Vagina (tissue), 2 donors: ENCODE measurements around the gene DNAJC21. TPM values are rescaled to one million over a fixed set of nuclear protein-coding genes. Genes with fewer than 3 reads are reported as not detected.

Experiments used
- DNase-seq, 2 donors: peaks; one replicate each; pipeline ENCODE4 v3.0.0-alpha.2; 2017; ENCODE audit errors: extremely low spot score in 2 of 2
- H3K27ac ChIP-seq: fragments of 200-600 bp; sonication (generic); one replicate; pipeline ENCODE4 v1.5.1; 2019
- H3K27me3 ChIP-seq: fragments of 200-600 bp; sonication (generic); one replicate; pipeline ENCODE4 v1.5.1; 2019
- H3K36me3 ChIP-seq, 2 donors: fragments of 200-600 bp; sonication (generic); one replicate each; pipeline ENCODE4 v1.5.1; 2017 to 2019
- H3K4me1 ChIP-seq: fragments of 200-600 bp; sonication (generic); one replicate; pipeline ENCODE4 v1.5.1; 2019
- H3K4me3 ChIP-seq, 2 donors: fragments of 200-600 bp; sonication (generic); 1 replicate in 1 of 2; 2 replicates in 1 of 2; pipeline ENCODE4 v1.5.1; 2016 to 2019
- H3K9me3 ChIP-seq: fragments of 200-600 bp; sonication (generic); one replicate; pipeline ENCODE4 v1.5.1; 2019
- CTCF ChIP-seq, 3 experiments: fragments of 450-650 bp in 2 of 3; fragments of 200-600 bp in 1 of 3; sonication (generic) in 1 of 3; IDR thresholded peaks; one replicate each; pipeline ENCODE4 v1.5.1; 2017 to 2019; ENCODE audit warnings: antibody characterized with exemption in 3 of 3, mild to moderate bottlenecking in 2 of 3, moderate library complexity in 2 of 3
- POLR2A ChIP-seq, 2 donors: fragments of 450-650 bp; IDR thresholded peaks; one replicate each; pipeline ENCODE4 v1.6.1; 2017; ENCODE audit warnings: antibody characterized with exemption in 2 of 2, mild to moderate bottlenecking in 2 of 2, moderate library complexity in 2 of 2
- POLR2AphosphoS5 ChIP-seq, 2 donors: sonication (generic); formaldehyde crosslinking; IDR thresholded peaks; one replicate each; pipeline ENCODE4 v1.9.0; 2017; ENCODE audit warnings: antibody characterized with exemption in 2 of 2, mild to moderate bottlenecking in 2 of 2, low read depth in 1 of 2; ENCODE audit not compliant: insufficient read depth in 1 of 2
- intact Hi-C: fragments of 100-400 bp; cut with DNase I; formaldehyde crosslinking; loops from one replicate; pipeline ENCODE4 v1.15.1; 2023
- total RNA-seq: library from RNA; depleted of rRNA; stranded (reverse); fragments of >200 nt; gene quantifications from one replicate; pipeline ENCODE4 v1.2.3, GENCODE V29; 2016

DNAJC21 gene
- total RNA-seq, 1 donor from 2014 or later: 38.5 TPM

- H3K36me3 ChIP-seq: peaks cover 0 to 73% of the 10 kb centered on the region in 2 donors
- H3K4me3 ChIP-seq: no peak overlapping the region
- H3K4me1 ChIP-seq: peaks cover 12% of the 10 kb centered on the region
- no peak for DNase-seq
- H3K27ac ChIP-seq: no peak overlapping the region
- intact Hi-C loops: no loop called here
- TF ChIP-seq POLR2AphosphoS5 (IDR thresholded peaks at IDR 0.05; ENCODE audit: insufficient read depth in 1 of 2, low read depth in 1 of 2): no peak
- no peak for TF ChIP-seq POLR2A (IDR thresholded peaks at IDR 0.05)
- TF ChIP-seq CTCF (IDR thresholded peaks at IDR 0.05): no peak
- no peaks in the 10 kb centered on the region for H3K27me3 ChIP-seq
- no peaks in the 10 kb centered on the region for H3K9me3 ChIP-seq
Observed at GRCh38 chr5:34924462-34924765, 4.9 kb upstream of the DNAJC21 start.

GRCh38 chr5:34926318-34926888 lies 3.0 kb upstream of the DNAJC21 start:
- no peak for DNase-seq
- H3K27ac ChIP-seq: no peak overlapping the region
- peaks cover 23% of the 10 kb centered on the region for H3K4me1 ChIP-seq
- peaks cover 0 to 53% of the 10 kb centered on the region in 2 donors for H3K36me3 ChIP-seq
- no peaks in the 10 kb centered on the region for H3K27me3 ChIP-seq
- no peak overlapping the region for H3K4me3 ChIP-seq
- TF ChIP-seq POLR2A (IDR thresholded peaks at IDR 0.05) (no peak), CTCF (IDR thresholded peaks at IDR 0.05) (no peak), POLR2AphosphoS5 (IDR thresholded peaks at IDR 0.05; ENCODE audit: insufficient read depth in 1 of 2, low read depth in 1 of 2) (no peak)
- intact Hi-C loops: no loop called here
- no peaks in the 10 kb centered on the region for H3K9me3 ChIP-seq

- DNase-seq: no peak
- Histone ChIP-seq H3K9me3 (no peaks in the 10 kb centered on the region), H3K4me3 (no peak overlapping the region), H3K27ac (no peak overlapping the region), H3K36me3 (peaks cover 0 to 40% of the 10 kb centered on the region in 2 donors), H3K27me3 (no peaks in the 10 kb centered on the region), H3K4me1 (peaks cover 37% of the 10 kb centered on the region)
- no peak for TF ChIP-seq POLR2A (IDR thresholded peaks at IDR 0.05)
- no peak for TF ChIP-seq POLR2AphosphoS5 (IDR thresholded peaks at IDR 0.05; ENCODE audit: insufficient read depth in 1 of 2, low read depth in 1 of 2)
- no peak for TF ChIP-seq CTCF (IDR thresholded peaks at IDR 0.05)
- intact Hi-C loops: no loop called here
Observed at GRCh38 chr5:34927785-34928184, 1.6 kb upstream of the DNAJC21 start.

- DNase-seq: no peak
- H3K4me3 ChIP-seq: no peak overlapping the region
- intact Hi-C loops: no loop called here
- H3K27ac ChIP-seq: no peak overlapping the region
- peaks cover 0 to 35% of the 10 kb centered on the region in 2 donors for H3K36me3 ChIP-seq
- peaks cover 42% of the 10 kb centered on the region for H3K4me1 ChIP-seq
- TF ChIP-seq POLR2AphosphoS5 (IDR thresholded peaks at IDR 0.05; ENCODE audit: insufficient read depth in 1 of 2, low read depth in 1 of 2) (no peak), POLR2A (IDR thresholded peaks at IDR 0.05) (no peak)
- no peaks in the 10 kb centered on the region for H3K9me3 ChIP-seq
- no peaks in the 10 kb centered on the region for H3K27me3 ChIP-seq
Observed at GRCh38 chr5:34928267-34928666, 1.1 kb upstream of the DNAJC21 start.

GRCh38 chr5:34929720-34930461 lies 532 bp downstream of the DNAJC21 start:
- peak in 1 of 2 donors; percentile 88 for DNase-seq
- Histone ChIP-seq H3K27me3 (no peaks in the 10 kb centered on the region), H3K27ac (peak overlapping the region; percentile 96), H3K4me1 (peaks cover 38% of the 10 kb centered on the region), H3K4me3 (peak overlapping the region; percentile 79 to 97), H3K9me3 (no peaks in the 10 kb centered on the region), H3K36me3 (peaks cover 0 to 19% of the 10 kb centered on the region in 2 donors)
- peak in 1 of 3 experiments; percentile 9 for TF ChIP-seq CTCF (IDR thresholded peaks at IDR 0.05)
- TF ChIP-seq POLR2AphosphoS5 (IDR thresholded peaks at IDR 0.05; ENCODE audit: insufficient read depth in 1 of 2, low read depth in 1 of 2): peak in 1 of 2 donors; percentile 55
- no peak for TF ChIP-seq POLR2A (IDR thresholded peaks at IDR 0.05)
- intact Hi-C loops: no loop called here
